Measurements from ENCODE around the gene SLC25A19. TPM values are rescaled to one million over a fixed set of nuclear protein-coding genes. Genes with fewer than 3 reads are reported as not detected.

The SLC25A19 gene
- polyA plus RNA-seq, 3 donors, result 7.1 to 8.7 (median 8.7) TPM

DNA sequence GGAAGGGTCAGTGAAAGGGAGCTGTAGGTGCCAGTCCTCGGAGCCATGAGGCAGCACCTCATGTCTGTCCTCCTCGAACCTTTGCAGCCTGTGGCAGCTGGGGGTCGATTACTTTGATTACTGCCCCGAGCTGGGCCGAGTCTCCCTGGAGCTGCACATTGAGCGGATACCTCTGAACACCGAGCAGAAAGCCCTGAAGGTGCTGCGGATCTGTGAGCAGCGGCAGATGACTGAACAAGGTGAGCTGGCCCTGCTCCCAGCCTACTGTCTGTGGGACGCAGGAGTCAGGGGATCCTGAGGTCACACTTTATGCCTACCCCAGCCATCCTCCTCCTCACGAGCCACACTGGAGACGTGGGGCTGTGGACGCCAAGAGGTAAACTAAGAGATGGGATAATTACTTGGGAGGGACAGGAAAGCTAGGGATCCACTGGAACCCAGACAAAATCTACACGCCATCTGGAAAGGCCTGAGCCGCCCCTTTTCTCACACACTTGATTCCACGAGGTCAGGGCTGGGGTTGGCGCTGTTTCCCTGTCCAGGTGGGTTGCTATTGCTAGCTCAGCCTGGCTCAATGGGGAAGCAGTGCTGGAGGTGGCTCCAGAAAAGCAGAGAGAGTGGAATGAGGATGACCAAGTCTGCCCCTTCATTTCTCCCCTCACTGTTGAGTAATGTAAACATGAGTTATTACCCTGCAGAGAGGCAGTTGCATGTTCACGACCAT lies 57.3 kb downstream of the SLC25A19 start:
- no peak for DNase-seq (ENCODE audit: extremely low read depth in 1 of 11, low read depth in 9 of 11, low spot score in 4 of 11)

DNA sequence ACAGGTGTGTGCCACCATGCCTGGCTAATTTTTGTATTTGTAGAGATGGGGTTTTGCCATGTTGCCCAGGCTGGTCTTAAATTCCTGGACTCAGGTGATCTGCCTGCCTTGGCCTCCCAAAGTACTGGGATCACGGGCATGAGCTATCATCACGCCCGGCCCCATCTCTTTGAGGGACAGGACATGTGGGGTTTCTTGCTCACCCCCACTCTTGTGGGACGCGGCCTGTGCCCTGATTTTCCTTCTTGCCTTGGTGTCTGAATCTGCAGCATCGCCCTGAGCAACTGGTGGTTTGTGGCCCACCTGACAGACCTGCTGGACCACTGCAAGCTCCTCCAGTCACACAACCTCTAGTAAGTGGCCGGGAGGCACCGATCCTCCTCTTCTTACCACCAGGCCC lies 58.2 kb downstream of the SLC25A19 start:
- DNase-seq (ENCODE audit: extremely low read depth in 1 of 11, low read depth in 9 of 11, low spot score in 4 of 11), result no peak

DNA sequence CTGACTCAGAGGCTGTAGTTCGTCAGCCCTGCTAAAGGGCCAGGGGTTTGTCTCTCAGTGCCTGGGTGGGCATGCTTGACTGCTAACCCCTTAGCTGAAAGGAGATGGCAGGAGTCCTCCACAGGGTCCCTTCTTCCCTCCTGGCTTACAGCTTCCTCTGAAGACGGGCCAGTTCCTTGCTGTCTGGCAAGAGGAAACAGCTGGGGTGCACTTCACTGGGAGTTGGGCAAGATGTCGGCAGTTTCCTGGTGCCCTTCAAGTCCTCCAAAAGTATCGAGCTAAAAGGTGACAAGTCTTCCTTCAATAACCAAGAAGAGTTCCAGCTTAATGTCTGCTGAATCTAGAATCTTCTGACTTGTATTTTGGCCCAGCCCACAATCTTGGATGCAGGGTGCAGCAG lies 60.4 kb downstream of the SLC25A19 start:
- no peak for DNase-seq (ENCODE audit: extremely low read depth in 1 of 11, low read depth in 9 of 11, low spot score in 4 of 11)

DNA sequence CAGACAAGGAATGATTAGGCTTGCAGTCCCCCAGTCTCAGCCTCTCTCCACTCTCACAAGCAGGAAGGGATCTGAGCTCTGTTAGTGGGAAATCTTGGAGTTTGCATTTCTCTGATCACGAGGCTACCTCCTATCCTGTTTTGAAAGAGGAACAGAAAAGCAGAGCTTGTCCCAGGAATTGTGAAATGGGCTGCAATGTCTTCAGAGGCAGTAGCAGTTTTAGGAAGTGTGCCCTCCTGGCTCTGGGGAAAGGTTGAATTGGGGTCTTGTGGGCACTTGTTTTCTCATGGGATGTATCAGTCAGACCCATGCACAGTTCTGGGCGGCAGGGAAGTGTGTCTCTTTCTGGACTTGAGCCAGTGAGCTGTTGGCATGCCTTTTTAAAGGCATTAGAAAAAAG lies 60.9 kb downstream of the SLC25A19 start:
- DNase-seq (ENCODE audit: extremely low read depth in 1 of 11, low read depth in 9 of 11, low spot score in 4 of 11), result no peak

DNA sequence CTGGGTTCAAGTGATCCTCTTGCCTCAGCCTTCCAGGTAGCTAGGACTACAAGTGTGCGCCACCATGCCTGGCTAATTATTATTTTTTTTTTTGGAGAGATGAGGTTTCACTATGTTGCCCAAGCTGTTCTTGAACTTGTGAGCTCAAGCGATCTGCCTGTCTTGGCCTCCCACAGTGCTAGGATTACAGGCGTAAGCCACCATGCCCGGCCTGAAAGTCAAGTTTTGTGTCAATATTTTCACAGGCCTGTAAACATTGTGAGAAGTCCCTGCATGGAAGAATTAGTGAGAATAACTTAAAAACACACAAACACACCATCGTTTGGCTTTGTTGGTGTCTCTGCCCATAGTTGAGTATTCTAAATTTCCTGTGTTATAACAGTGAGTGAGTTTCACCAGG lies 61.5 kb downstream of the SLC25A19 start:
- DNase-seq (ENCODE audit: extremely low read depth in 1 of 11, low read depth in 9 of 11, low spot score in 4 of 11), result no peak

DNA sequence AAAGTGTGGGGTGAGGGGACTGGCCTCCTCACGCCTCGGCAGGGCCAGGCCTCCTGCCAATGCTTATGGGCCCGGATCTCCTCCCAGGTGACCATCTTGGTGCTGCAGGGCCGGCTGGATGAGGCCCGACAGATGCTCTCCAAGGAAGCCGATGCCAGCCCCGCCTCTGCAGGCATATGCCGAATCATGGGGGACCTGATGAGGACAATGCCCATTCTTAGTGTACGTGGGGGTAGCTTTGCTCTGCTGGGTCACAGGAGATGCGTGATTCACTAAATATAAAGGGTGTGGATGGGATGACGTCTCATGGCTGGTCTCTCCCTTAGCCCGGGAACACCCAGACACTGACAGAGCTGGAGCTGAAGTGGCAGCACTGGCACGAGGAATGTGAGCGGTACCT lies 64.2 kb downstream of the SLC25A19 start:
- no peak for DNase-seq (ENCODE audit: extremely low read depth in 1 of 11, low read depth in 9 of 11, low spot score in 4 of 11)

Other genes starting within 250 kb of the SLC25A19 start
- 100 to 1,000 TPM; 297 to 353 (median 303) TPM for gene ATP5PD, start 242.5 kb downstream of the SLC25A19 start, polyA plus RNA-seq (ENCODE audit: insufficient read length in 3 of 3)
- 10 to 100 TPM; 28.8 to 32.0 (median 30.2) TPM for gene KCTD2, start 242.2 kb downstream of the SLC25A19 start, polyA plus RNA-seq (ENCODE audit: insufficient read length in 3 of 3)
- gene SLC16A5, start 201.5 kb downstream of the SLC25A19 start, polyA plus RNA-seq (ENCODE audit: insufficient read length in 3 of 3), result 10 to 100 TPM; 22.0 to 38.4 (median 26.1) TPM
- gene ARMC7, start 179.5 kb downstream of the SLC25A19 start, polyA plus RNA-seq (ENCODE audit: insufficient read length in 3 of 3), result 10 to 100 TPM; 15.2 to 17.7 (median 15.8) TPM
- 10 to 100 TPM; 46.9 to 70.1 (median 61.7) TPM for gene NT5C, start 157.7 kb downstream of the SLC25A19 start, polyA plus RNA-seq (ENCODE audit: insufficient read length in 3 of 3)
- gene JPT1, start 134.9 kb downstream of the SLC25A19 start, polyA plus RNA-seq (ENCODE audit: insufficient read length in 3 of 3), result 100 to 1,000 TPM in 2 of 3 donors, 10 to 100 TPM in 1; 98.8 to 104 (median 104) TPM
- 100 to 1,000 TPM; 609 to 769 (median 709) TPM for gene SUMO2, start 106.5 kb downstream of the SLC25A19 start, polyA plus RNA-seq (ENCODE audit: insufficient read length in 3 of 3)
- 10 to 100 TPM; 69.4 to 74.8 (median 70.6) TPM for gene NUP85, start 83.8 kb downstream of the SLC25A19 start, polyA plus RNA-seq (ENCODE audit: insufficient read length in 3 of 3)
- 10 to 100 TPM; 44.3 to 46.9 (median 44.3) TPM for gene GGA3, start 27.8 kb downstream of the SLC25A19 start, polyA plus RNA-seq (ENCODE audit: insufficient read length in 3 of 3)
- 10 to 100 TPM; 66.3 to 77.0 (median 72.5) TPM for gene MRPS7, start 27.6 kb downstream of the SLC25A19 start, polyA plus RNA-seq (ENCODE audit: insufficient read length in 3 of 3)
- 10 to 100 TPM; 18.5 to 22.3 (median 20.4) TPM for gene MIF4GD, start 18.2 kb downstream of the SLC25A19 start, polyA plus RNA-seq (ENCODE audit: insufficient read length in 3 of 3)
- gene GRB2, start 116.2 kb upstream of the SLC25A19 start, polyA plus RNA-seq (ENCODE audit: insufficient read length in 3 of 3), result 100 to 1,000 TPM in 2 of 3 donors, 10 to 100 TPM in 1; 94.8 to 103 (median 102) TPM
- gene TMEM94, start 167.2 kb upstream of the SLC25A19 start, polyA plus RNA-seq (ENCODE audit: insufficient read length in 3 of 3), result 100 to 1,000 TPM in 1 of 3 donors, 10 to 100 TPM in 2; 91.6 to 101 (median 96.7) TPM
- gene CASKIN2, start 226.1 kb upstream of the SLC25A19 start, polyA plus RNA-seq (ENCODE audit: insufficient read length in 3 of 3), result 10 to 100 TPM; 24.1 to 32.7 (median 28.3) TPM
- gene TSEN54, start 227.1 kb upstream of the SLC25A19 start, polyA plus RNA-seq (ENCODE audit: insufficient read length in 3 of 3), result 10 to 100 TPM; 46.8 to 55.0 (median 47.2) TPM
- gene LLGL2, start 236.3 kb upstream of the SLC25A19 start, polyA plus RNA-seq (ENCODE audit: insufficient read length in 3 of 3), result 100 to 1,000 TPM in 1 of 3 donors, 10 to 100 TPM in 2; 45.9 to 103 (median 60.8) TPM

Measured in renal cortex interstitium (tissue), 11 donors.